SW 1271 (cell line): ENCODE measurements around the gene PTGES3L.
"Not testable (repeated sequence)": the region's sequence is repeated elsewhere in the genome, so short reads cannot be mapped to it uniquely, and the experiment has no call there.

Experiments used
- DNase-seq, 2 experiments: peaks; one replicate each; lab custom pipeline; 2025; lab: John Stamatoyannopoulos, UW

Gene PTGES3L

DNA sequence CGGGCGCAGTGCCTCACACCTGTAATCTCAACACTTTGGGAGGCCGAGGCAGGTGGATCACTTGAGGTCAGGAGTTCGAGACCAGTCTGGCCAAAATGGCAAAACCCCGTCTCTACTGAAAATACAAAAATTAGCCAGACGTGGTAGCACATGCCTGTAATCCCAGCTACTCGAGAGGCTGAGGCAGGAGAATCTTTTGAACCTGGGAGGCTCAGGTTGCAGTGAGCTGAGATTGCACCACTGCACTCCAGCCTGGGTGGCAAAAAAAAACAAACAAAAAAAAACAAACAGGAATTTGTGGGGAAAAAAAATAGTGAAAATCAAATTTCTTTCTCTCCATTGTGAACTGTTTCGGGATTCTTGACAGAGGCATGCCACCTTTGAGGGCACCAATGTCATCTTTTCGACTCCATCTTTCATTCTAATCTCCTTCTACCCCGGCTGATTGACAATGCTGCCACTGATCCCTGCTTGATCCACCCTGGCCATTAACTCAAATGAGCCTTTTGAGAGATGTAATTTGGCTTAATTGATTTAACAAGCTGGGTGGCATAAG, 60.3 kb downstream of the PTGES3L start:
- DNase-seq: not testable (repeated sequence)

DNA sequence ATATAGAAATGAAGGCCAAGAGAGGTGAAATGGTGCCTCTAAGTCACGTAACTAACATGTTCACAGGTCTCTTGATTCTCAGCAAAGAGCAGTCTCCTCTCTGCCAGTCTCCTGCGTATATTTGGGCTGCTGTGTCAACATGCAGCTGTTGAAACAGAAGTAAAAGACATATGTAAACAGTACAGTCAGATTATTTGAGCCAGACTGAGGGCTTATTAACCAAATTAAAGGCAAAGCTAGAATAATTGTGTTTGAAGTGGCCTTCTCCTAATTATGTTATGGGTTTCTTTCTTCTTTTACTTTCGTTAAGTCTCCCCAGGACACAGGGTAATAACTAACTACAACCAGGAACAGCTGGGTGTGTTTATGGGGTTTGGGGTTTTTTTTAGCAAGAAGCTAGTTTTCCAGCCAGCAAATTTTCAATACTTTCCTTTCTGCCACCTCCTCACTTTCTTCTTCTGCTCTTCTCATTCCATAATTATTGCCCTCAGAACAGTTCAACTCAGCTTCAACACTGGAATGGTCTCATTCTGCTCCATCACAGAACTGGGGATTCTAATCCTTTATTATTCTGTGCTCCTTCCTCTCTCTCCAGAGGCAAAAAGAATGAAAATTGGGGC, 60.9 kb downstream of the PTGES3L start:
- no peak for DNase-seq
